SK-N-SH treated with all-trans-retinoic acid at 6 μM for 48 hours (cell line): Measurements from ENCODE around the gene FBXL17.

Experiments
- ATAC-seq: fragments of 200-7000 bp; cut with Tn5 transposase; 3 replicates; pipeline ENCODE4 v1.9.1; 2020; ENCODE audit warnings: mild to moderate bottlenecking, moderate library complexity
- ARNTL ChIP-seq: fragments of 450-650 bp; formaldehyde crosslinking; IDR thresholded peaks from 2 replicates; pipeline ENCODE4 v1.5.0; 2020; ENCODE audit warnings: low read depth, mild to moderate bottlenecking, moderate library complexity, borderline replicate concordance
- BACH2 ChIP-seq: fragments of 250-450 bp; sonication (Bioruptor Pico); IDR thresholded peaks from 2 replicates; pipeline ENCODE4 v1.9.0; 2021; ENCODE audit warnings: mild to moderate bottlenecking, borderline replicate concordance
- CREB5 ChIP-seq: fragments of 250-450 bp; sonication (Bioruptor Pico); IDR thresholded peaks from 2 replicates; pipeline ENCODE4 v1.5.1; 2020; ENCODE audit warnings: low read depth, mild to moderate bottlenecking, moderate library complexity
- CSDC2 ChIP-seq: fragments of 250-450 bp; sonication (Bioruptor Pico); IDR thresholded peaks from 2 replicates; pipeline ENCODE4 v1.5.0; 2020; ENCODE audit warnings: mild to moderate bottlenecking, moderate library complexity
- ESRRG ChIP-seq: fragments of 250-450 bp; sonication (Bioruptor Pico); IDR thresholded peaks from 2 replicates; pipeline ENCODE4 v1.6.1; 2021; ENCODE audit warnings: mild to moderate bottlenecking
- GLIS3 ChIP-seq: fragments of 250-450 bp; sonication (Bioruptor Pico); IDR thresholded peaks from 2 replicates; pipeline ENCODE4 v1.5.0; 2020; ENCODE audit warnings: mild to moderate bottlenecking, moderate library complexity
- ISL1 ChIP-seq: fragments of 250-450 bp; sonication (Bioruptor Pico); IDR thresholded peaks from 2 replicates; pipeline ENCODE4 v2.1.2; 2022; ENCODE audit warnings: mild to moderate bottlenecking, moderate library complexity
- OSR1 ChIP-seq: fragments of 250-450 bp; sonication (Bioruptor Pico); IDR thresholded peaks from 2 replicates; pipeline ENCODE4 v1.8.0; 2022; ENCODE audit warnings: moderate library complexity, mild to moderate bottlenecking, inconsistent platforms
- PATZ1 ChIP-seq: fragments of 250-450 bp; sonication (Bioruptor Pico); IDR thresholded peaks from 2 replicates; pipeline ENCODE4 v1.8.0; 2020; ENCODE audit warnings: mild to moderate bottlenecking, moderate library complexity, borderline replicate concordance
- POU6F1 ChIP-seq: fragments of 250-450 bp; sonication (Bioruptor Pico); IDR thresholded peaks from 2 replicates; pipeline ENCODE4 v1.8.0; 2021; ENCODE audit warnings: low read depth, mild to moderate bottlenecking, moderate library complexity, borderline replicate concordance
- PPARA ChIP-seq: fragments of 250-450 bp; sonication (Bioruptor Pico); IDR thresholded peaks from 2 replicates; pipeline ENCODE4 v1.5.0; 2020; ENCODE audit warnings: mild to moderate bottlenecking, borderline replicate concordance
- RARB ChIP-seq: fragments of 250-450 bp; sonication (Bioruptor Pico); IDR thresholded peaks from 2 replicates; pipeline ENCODE4 v1.8.0; 2021; ENCODE audit warnings: mild to moderate bottlenecking, moderate library complexity
- SNAI2 ChIP-seq: fragments of 250-450 bp; sonication (Bioruptor Pico); IDR thresholded peaks from 2 replicates; pipeline ENCODE4 v1.5.0; 2020; ENCODE audit warnings: mild to moderate bottlenecking, moderate library complexity
- TCF4 ChIP-seq: fragments of 250-450 bp; sonication (Bioruptor Pico); IDR thresholded peaks from 2 replicates; pipeline ENCODE4 v1.8.0; 2021; ENCODE audit warnings: mild to moderate bottlenecking, moderate library complexity, borderline replicate concordance
- TOX ChIP-seq: fragments of 250-450 bp; sonication (Bioruptor Pico); IDR thresholded peaks from 2 replicates; pipeline ENCODE4 v1.8.0; 2021; ENCODE audit warnings: mild to moderate bottlenecking, moderate library complexity, borderline replicate concordance
- ZC3H10 ChIP-seq: fragments of 250-450 bp; sonication (Bioruptor Pico); IDR thresholded peaks from 2 replicates; pipeline ENCODE4 v1.5.1; 2021; ENCODE audit warnings: mild to moderate bottlenecking, moderate library complexity
- ZFP3 ChIP-seq: fragments of 250-450 bp; sonication (Bioruptor Pico); IDR thresholded peaks from 2 replicates; pipeline ENCODE4 v1.5.0; 2020; ENCODE audit warnings: mild to moderate bottlenecking, moderate library complexity
- ZNF565 ChIP-seq: fragments of 450-650 bp; formaldehyde crosslinking; conservative IDR thresholded peaks from 2 replicates; pipeline ENCODE4 v1.5.0; 2020; ENCODE audit warnings: low read depth, mild to moderate bottlenecking, moderate library complexity
- ZNF70 ChIP-seq: fragments of 450-650 bp; formaldehyde crosslinking; IDR thresholded peaks from 2 replicates; pipeline ENCODE4 v1.5.0; 2020; ENCODE audit warnings: mild to moderate bottlenecking, moderate library complexity
- ZNF8 ChIP-seq: fragments of 450-650 bp; formaldehyde crosslinking; IDR thresholded peaks from 2 replicates; pipeline ENCODE4 v1.5.0; 2020; ENCODE audit warnings: mild to moderate bottlenecking, moderate library complexity

Gene FBXL17

GRCh38 chr5:108360280-108360679 is 21.6 kb downstream of the FBXL17 start (continued):
- no peak for TF ChIP-seq CSDC2 (CRISPR knock-in tag)
- TF ChIP-seq, all 23 proteins: peak for 0

DNA sequence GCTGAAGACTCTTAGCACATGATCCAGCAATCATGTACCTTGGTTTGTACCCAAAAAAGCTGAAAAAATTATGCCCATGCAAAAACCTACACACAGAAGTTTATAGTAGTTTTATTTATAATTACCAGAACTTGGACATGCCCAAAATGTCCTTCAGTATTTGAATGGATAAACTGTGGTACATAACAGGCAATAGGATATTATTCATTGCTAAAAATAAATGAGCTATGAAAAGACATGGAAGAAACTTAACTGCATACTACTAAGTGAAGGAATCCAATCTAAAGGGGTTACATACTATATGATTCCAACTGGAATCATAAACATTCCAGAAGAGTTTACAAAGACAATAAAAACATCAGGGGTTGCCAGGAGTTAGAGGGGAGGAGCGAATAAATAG is 25.6 kb downstream of the FBXL17 start:
- ATAC-seq = no peak
- no peak for TF ChIP-seq ZFP3
- no peak for TF ChIP-seq ISL1 (CRISPR knock-in tag)
- TF ChIP-seq BACH2 (CRISPR knock-in tag) = no peak
- no peak for TF ChIP-seq ARNTL (CRISPR knock-in tag)
- TF ChIP-seq POU6F1 = no peak
- TF ChIP-seq ZNF565 (CRISPR knock-in tag) = no peak
- TF ChIP-seq SNAI2 (CRISPR knock-in tag) = no peak
- no peak for TF ChIP-seq PPARA (CRISPR knock-in tag)
- TF ChIP-seq ESRRG (CRISPR knock-in tag) = no peak
- no peak for TF ChIP-seq TCF4
- TF ChIP-seq GLIS3 (CRISPR knock-in tag) = no peak
- no peak for TF ChIP-seq OSR1 (CRISPR knock-in tag)

DNA sequence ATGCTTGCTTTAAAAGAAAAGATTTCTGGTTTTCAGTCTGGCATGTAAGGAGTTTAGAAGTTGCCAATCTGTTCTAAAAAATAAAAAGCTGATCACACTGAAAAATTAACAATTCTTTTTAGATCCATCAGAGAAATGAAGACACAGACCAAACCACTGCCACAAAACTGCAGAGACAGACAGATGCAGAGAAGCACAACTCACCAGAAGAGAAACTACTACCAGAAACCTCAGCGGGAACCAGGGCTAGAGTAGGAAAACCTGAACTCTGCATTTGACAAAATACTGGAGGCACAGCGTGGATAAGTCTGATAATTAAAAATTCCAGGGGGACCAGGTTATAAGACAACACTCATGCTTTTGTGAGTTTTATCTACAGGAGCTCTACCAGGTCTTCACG is 28.8 kb downstream of the FBXL17 start:
- TF ChIP-seq ZNF8 (CRISPR knock-in tag) (no peak), SNAI2 (CRISPR knock-in tag) (no peak), RARB (CRISPR knock-in tag) (no peak), TOX (CRISPR knock-in tag) (no peak), CSDC2 (CRISPR knock-in tag) (no peak), OSR1 (CRISPR knock-in tag) (no peak)
- TF ChIP-seq, all 23 proteins: peak for 0
- ATAC-seq = no peak

GRCh38 chr5:108345541-108346171 is 36.2 kb downstream of the FBXL17 start:
- ATAC-seq = peak; percentile 81
- no peak for TF ChIP-seq OSR1 (CRISPR knock-in tag)
- no peak for TF ChIP-seq RARB (CRISPR knock-in tag)
- TF ChIP-seq POU6F1 = no peak
- TF ChIP-seq ZC3H10 = no peak
- no peak for TF ChIP-seq PPARA (CRISPR knock-in tag)
- no peak for TF ChIP-seq ZNF565 (CRISPR knock-in tag)
- no peak for TF ChIP-seq TOX (CRISPR knock-in tag)
- no peak for TF ChIP-seq ZNF70 (CRISPR knock-in tag)
- no peak for TF ChIP-seq PATZ1 (CRISPR knock-in tag)
- TF ChIP-seq ZFP3 = no peak
- TF ChIP-seq ESRRG (CRISPR knock-in tag) = no peak
- no peak for TF ChIP-seq ZNF8 (CRISPR knock-in tag)

DNA sequence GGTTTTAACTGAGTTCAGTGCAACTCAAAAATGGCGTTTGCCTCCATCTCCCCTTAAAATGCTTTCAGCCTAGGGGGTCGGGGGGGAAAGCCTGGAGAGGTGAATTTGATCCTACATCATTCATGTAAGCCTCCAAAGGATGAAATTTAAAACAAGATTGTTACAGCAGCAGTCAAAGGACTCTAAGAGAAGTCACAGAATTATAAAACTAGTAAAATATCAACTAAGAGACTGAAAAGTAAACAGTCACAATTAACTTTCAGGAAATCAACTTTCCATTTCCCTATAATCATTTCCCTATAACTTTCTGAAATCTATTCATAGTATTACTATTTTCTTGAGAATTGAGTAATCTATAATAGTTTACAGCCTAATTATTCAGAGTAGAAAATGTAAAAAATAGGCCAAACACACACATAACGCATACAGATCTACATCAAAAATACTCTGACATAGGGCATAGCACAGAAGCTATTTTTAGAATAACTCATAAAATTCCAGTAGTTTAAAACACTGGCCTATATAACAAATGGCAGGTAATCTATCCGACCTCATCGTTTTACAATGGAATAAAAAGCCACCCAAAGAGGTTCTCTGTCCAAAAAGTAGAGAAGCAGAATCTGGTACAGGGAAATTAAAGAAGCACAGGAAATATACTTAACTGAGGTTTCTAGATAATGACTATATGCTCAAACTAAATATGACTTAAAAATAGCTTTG is 37.6 kb downstream of the FBXL17 start:
- TF ChIP-seq GLIS3 (CRISPR knock-in tag) = no peak
- no peak for TF ChIP-seq CREB5 (CRISPR knock-in tag)
- TF ChIP-seq ZNF8 (CRISPR knock-in tag) = no peak
- TF ChIP-seq ISL1 (CRISPR knock-in tag) = no peak
- no peak for TF ChIP-seq SNAI2 (CRISPR knock-in tag)
- ATAC-seq = no peak
